OCI-LY1 (cell line): Measurements from ENCODE around the gene ERLIN1.
"Not testable (repeated sequence)": the region's sequence is repeated elsewhere in the genome, so short reads cannot be mapped to it uniquely, and the experiment has no call there.

Experiments
- H2AFZ ChIP-seq: fragments of 200-600 bp; sonication (generic), shearing (Covaris generic); 2 replicates; pipeline ENCODE4 v1.6.0; 2014; ENCODE audit warnings: antibody characterized with exemption, mild to moderate bottlenecking, low read length
- H3F3A ChIP-seq: fragments of 200-600 bp; sonication (generic), shearing (Covaris generic); 2 replicates; pipeline ENCODE4 v1.6.0; 2014; ENCODE audit warnings: mild to moderate bottlenecking, antibody characterized with exemption, low read length, moderate library complexity; ENCODE audit not compliant: insufficient read depth
- H3K27ac ChIP-seq: fragments of 200-600 bp; sonication (generic); 2 replicates; pipeline ENCODE4 v1.5.1; 2014; ENCODE audit warnings: low read length, mixed run types, mild to moderate bottlenecking, low read depth; ENCODE audit not compliant: poor library complexity, severe bottlenecking
- H3K27me3 ChIP-seq: fragments of 200-600 bp; sonication (generic); 2 replicates; pipeline ENCODE4 v1.6.0; 2014; ENCODE audit warnings: antibody characterized with exemption, mild to moderate bottlenecking, low read length, moderate library complexity; ENCODE audit not compliant: insufficient read depth
- H3K36me3 ChIP-seq: fragments of 200-600 bp; sonication (generic); 2 replicates; pipeline ENCODE4 v1.6.1; 2014; ENCODE audit warnings: mild to moderate bottlenecking, antibody characterized with exemption, low read length, moderate library complexity, mixed read lengths; ENCODE audit not compliant: insufficient read depth
- H3K4me1 ChIP-seq: fragments of 200-600 bp; sonication (generic); 2 replicates; pipeline ENCODE4 v1.5.1; 2014; ENCODE audit warnings: mild to moderate bottlenecking, low read length, moderate library complexity; ENCODE audit not compliant: insufficient read depth, severe bottlenecking
- H3K4me2 ChIP-seq: fragments of 200-600 bp; sonication (generic), shearing (Covaris generic); 2 replicates; pipeline ENCODE4 v1.6.1; 2014; ENCODE audit warnings: low read length
- H3K4me3 ChIP-seq: fragments of 200-600 bp; sonication (generic); 2 replicates; pipeline ENCODE4 v1.5.1; 2014; ENCODE audit warnings: low read length, low read depth, mild to moderate bottlenecking, mixed read lengths; ENCODE audit not compliant: poor library complexity, severe bottlenecking
- H3K79me2 ChIP-seq: fragments of 200-600 bp; shearing (Covaris generic); 2 replicates; pipeline ENCODE4 v1.6.1; 2016; ENCODE audit warnings: mixed run types, low read length, mixed read lengths; ENCODE audit not compliant: insufficient read depth
- H3K9ac ChIP-seq: fragments of 200-600 bp; sonication (generic), shearing (Covaris generic); 2 replicates; pipeline ENCODE4 v1.6.1; 2014; ENCODE audit warnings: mild to moderate bottlenecking, low read length, mixed read lengths
- H3K9me2 ChIP-seq: fragments of 200-600 bp; sonication (generic), shearing (Covaris generic); 2 replicates; pipeline ENCODE4 v1.6.1; 2014; ENCODE audit warnings: low read depth, mild to moderate bottlenecking, low read length, mixed read lengths
- H3K9me3 ChIP-seq: fragments of 200-600 bp; shearing (Covaris generic); 2 replicates; pipeline ENCODE4 v1.6.1; 2014; ENCODE audit warnings: low read length, mixed read lengths
- H4K20me1 ChIP-seq: fragments of 200-600 bp; sonication (generic), shearing (Covaris generic); 2 replicates; pipeline ENCODE4 v1.6.0; 2016; ENCODE audit warnings: mild to moderate bottlenecking, low read length; ENCODE audit not compliant: insufficient read depth
- CTCF ChIP-seq: fragments of 200-600 bp; sonication (generic), shearing (Covaris generic); IDR thresholded peaks from 2 replicates; pipeline ENCODE4 v1.5.1; 2017; ENCODE audit warnings: mild to moderate bottlenecking, antibody characterized with exemption, low read length, moderate library complexity, mixed read lengths
- EZH2 ChIP-seq: fragments of 200-600 bp; sonication (generic), shearing (Covaris generic); IDR thresholded peaks from 2 replicates; pipeline ENCODE4 v1.8.0; 2017; ENCODE audit warnings: borderline replicate concordance, mixed run types, mild to moderate bottlenecking, antibody characterized with exemption, low read length, moderate library complexity, mixed read lengths

ERLIN1 gene

DNA sequence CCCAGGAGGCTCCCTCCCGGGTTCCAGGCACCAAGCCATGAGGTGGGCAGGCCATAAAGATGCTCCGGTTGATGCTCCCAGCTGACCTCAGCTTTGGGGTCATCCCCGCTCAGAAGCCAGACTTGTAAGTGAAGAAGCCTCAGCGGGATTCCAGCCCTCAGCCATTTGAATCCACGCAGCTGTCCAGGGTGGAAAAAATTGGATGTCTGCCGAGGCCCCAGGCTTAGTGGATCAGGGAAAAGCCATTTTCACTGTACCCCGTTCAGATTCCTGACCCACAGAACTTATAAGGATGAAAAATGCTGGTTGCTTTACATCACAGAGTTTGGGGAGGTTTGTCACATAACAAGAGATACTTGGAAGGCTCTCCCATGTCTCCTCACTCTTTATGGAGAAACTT is 55.0 kb downstream of the ERLIN1 start:
- Histone ChIP-seq H3K27me3 (no peaks in the 10 kb centered on the region), H3K4me1 (no peaks in the 10 kb centered on the region), H3K36me3 (no peaks in the 10 kb centered on the region; the same call in 1 of the 2 replicates), H2AFZ (no peak overlapping the region), H3K9me2 (no peaks in the 10 kb centered on the region), H3K9me3 (no peaks in the 10 kb centered on the region), H3F3A (no peaks in the 10 kb centered on the region), H3K4me3 (no peak overlapping the region), H3K27ac (no peak overlapping the region), H4K20me1 (no peaks in the 10 kb centered on the region), H3K9ac (no peak overlapping the region), H3K79me2 (no peaks in the 10 kb centered on the region), H3K4me2 (no peak overlapping the region)
- TF ChIP-seq EZH2 (no peak), CTCF (no peak)

DNA sequence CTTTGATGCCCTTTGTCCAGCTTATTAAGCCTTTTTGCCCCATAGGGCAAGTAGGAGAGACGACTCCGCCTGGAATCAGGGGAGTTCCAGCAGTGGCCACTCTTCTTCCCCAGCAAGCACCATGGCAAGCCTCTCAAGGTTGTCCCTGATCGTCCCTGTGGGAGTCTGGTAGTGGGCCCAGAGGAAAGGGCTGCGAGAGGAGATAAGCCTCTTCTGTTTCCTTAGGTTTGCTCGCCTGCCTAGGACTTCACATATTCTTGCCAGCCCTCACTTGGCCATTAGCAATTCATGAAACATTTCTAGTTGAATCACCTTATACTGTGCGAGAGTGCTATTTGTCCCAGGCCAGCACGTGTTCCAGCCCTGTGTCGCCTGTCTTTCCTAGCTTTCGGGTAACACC is 56.4 kb downstream of the ERLIN1 start:
- TF ChIP-seq EZH2 (no peak), CTCF (no peak)
- Histone ChIP-seq H3K9me3 (no peaks in the 10 kb centered on the region), H3K4me3 (no peak overlapping the region), H2AFZ (no peak overlapping the region), H3F3A (no peaks in the 10 kb centered on the region), H3K9ac (no peak overlapping the region), H3K36me3 (no peaks in the 10 kb centered on the region), H3K4me1 (no peaks in the 10 kb centered on the region), H3K4me2 (no peak overlapping the region), H3K79me2 (no peaks in the 10 kb centered on the region), H4K20me1 (no peaks in the 10 kb centered on the region), H3K9me2 (no peaks in the 10 kb centered on the region), H3K27me3 (no peaks in the 10 kb centered on the region), H3K27ac (no peak overlapping the region)

DNA sequence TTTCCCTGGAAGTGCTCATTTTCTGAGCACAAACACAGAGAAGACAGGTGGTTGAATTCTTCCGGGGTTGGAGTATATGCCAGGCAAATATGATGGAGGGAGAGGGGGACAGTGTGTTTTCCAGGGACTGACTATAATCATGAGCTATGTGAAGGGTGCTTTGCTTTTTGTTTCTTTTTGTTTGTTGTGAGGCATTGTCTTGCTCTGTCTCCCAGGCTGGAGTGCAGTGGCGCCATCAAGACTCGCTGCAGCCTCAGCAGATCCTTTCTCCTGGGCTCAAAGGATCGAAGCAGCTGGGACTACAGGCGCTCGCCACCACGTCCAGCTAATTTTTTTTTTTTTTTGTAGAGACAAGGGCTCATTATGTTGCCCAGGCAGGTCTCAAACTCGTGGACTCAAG is 56.9 kb downstream of the ERLIN1 start:
- TF ChIP-seq EZH2 (no peak), CTCF (no peak)
- H3K9ac ChIP-seq = no peak overlapping the region

DNA sequence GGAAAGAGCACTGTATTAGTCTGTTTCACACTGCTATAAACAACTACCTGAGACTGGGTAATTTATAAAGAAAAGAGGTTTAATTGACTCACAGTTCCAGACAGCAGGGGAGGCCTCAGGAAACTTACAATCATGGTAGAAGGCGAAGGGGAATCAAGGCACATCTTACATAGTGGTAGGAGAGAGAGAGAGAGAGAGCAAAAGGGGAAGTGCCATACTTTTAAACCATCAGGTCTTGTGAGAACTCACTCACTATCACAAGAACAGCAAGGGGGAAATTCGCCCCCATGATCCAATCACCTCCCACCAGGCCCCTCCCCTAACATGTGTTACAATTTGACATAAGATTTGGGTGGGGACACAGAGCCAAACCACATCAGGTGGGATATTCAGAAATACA is 60.5 kb downstream of the ERLIN1 start:
- H3F3A ChIP-seq, H3K4me2 ChIP-seq, H3K27me3 ChIP-seq, H3K36me3 ChIP-seq, H3K4me1 ChIP-seq, H3K9me2 ChIP-seq, H3K4me3 ChIP-seq, H3K9ac ChIP-seq, H3K27ac ChIP-seq, H4K20me1 ChIP-seq, H3K9me3 ChIP-seq, H3K79me2 ChIP-seq, H2AFZ ChIP-seq: not testable (repeated sequence)

More for the DNA sequence above, 56.9 kb downstream of the ERLIN1 start:
- Histone ChIP-seq H2AFZ (no peak overlapping the region), H3K4me3 (no peak overlapping the region), H3K4me2 (no peak overlapping the region), H3K9me2 (no peaks in the 10 kb centered on the region), H3K4me1 (no peaks in the 10 kb centered on the region), H3K9me3 (no peaks in the 10 kb centered on the region), H3K79me2 (no peaks in the 10 kb centered on the region), H3K36me3 (no peaks in the 10 kb centered on the region), H3F3A (no peaks in the 10 kb centered on the region), H3K27me3 (no peaks in the 10 kb centered on the region), H4K20me1 (no peaks in the 10 kb centered on the region), H3K27ac (no peak overlapping the region)
